ENCODE results near the gene SLC15A3.
A peak's percentile ranks its signal among the peaks of the same experiment; 100 is the strongest.

SLC15A3 gene

GRCh38 chr11:60951904-60952741 is at the start of gene SLC15A3:
Gene SLC15A3, minus strand, starts transcription at chr11:60952176. Its CDS starts 625 bp downstream, at chr11:60951551.
- DNase-seq (ENCODE audit: low read depth in 2 of 2) = no peak

DNA sequence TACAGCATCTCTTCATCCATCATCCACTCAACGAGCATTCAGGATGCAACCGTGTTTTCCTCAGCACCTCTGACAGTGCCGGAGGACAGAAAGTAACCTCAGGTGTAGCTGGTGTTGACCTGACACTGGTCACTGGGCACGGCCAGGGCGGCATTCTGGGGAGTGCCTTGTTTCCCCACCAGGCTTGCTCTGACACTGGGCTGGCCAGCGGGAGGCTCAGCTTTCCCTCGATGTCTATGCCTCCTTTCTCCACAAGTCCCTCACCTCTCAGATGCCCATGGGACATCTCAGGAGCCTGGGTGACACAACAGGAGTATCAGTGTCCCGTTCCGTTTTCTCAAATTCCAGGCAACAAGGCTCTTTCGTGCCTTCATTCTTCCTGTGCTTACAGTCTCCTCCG is 48.5 kb upstream of the SLC15A3 start:
- DNase-seq (ENCODE audit: low read depth in 2 of 2) = no peak

DNA sequence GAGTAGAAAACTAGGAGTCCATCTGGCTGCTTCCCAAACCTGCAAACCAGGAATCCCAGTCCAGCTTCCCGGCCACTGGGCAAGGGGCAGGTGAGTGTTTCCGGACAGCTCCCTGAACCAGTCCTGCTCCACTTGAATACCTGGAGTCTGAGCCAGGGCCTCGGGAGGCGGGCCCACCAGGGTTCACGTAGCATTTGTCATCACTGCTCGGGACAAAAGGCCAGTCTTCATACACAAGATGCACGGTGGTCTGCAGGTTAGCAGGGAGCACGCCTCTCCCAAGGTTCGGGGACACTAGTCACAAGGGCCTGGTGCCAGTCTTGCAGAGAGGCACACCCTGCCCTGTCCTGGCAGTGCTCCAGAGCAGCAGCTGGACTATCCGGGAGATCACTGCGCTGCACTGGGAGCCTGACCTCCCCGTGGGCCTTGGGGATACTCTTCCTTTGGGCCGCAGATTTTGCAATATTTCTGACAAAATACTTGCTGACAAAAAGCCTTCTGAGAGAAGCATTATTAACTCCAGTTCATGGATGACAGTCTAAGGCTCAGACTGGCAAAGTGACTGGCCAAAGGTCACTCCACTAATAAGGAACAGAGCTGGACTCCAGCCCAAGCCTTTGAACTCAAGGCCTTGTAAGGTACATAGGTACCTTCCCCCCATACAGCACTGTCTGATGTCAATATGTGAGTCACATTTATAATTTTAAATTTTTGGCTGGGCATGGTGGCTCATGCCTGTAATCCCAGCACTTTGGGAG is 44.6 kb upstream of the SLC15A3 start:
- no peak for DNase-seq (ENCODE audit: low read depth in 2 of 2)

DNA sequence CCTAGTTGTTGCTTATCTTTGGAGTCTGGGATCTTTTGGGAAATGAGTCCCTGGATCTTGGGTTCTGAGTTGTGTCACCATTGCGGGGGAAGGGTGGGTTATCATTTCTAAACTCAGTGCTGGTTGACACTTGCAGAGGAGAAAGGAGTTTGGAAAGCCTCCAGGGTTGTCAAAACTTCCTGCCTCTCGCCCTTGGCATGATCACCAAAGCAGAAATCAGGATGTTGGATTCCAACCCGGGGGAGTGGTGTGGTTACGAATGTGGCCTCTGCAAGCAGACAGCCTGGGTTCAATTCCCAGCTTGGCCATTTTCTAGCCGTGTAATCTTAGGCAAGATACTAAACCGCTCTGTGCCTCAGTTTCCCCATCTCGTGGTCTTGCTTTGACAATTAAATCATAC is 43.8 kb upstream of the SLC15A3 start:
- no peak for DNase-seq (ENCODE audit: low read depth in 2 of 2)

- DNase-seq (ENCODE audit: low read depth in 2 of 2) = no peak
Observed at GRCh38 chr11:60994541-60995080, 42.6 kb upstream of the SLC15A3 start.

DNA sequence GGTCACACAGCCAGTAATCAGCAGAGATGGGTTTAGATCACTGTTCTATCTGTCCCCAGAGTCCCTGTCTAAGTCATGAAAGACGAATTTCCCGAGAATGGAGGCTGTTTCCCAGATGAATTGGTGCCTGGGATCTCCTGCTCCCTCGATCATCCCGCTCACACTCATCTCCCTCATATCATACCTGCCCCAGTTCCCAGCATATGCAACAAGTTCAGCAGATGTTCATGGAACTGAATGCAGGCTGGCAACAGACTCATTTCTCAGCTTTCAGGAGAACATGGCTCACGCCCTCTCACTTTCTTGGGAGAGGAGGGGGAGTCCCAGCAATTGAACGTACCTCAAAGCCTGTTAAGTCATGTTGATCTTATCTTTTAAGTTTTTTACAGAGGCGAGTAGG is 41.6 kb upstream of the SLC15A3 start:
- no peak for DNase-seq (ENCODE audit: low read depth in 2 of 2)

- no peak for DNase-seq (ENCODE audit: low read depth in 2 of 2)
Observed at GRCh38 chr11:60992842-60993409, 41.0 kb upstream of the SLC15A3 start.

DNA sequence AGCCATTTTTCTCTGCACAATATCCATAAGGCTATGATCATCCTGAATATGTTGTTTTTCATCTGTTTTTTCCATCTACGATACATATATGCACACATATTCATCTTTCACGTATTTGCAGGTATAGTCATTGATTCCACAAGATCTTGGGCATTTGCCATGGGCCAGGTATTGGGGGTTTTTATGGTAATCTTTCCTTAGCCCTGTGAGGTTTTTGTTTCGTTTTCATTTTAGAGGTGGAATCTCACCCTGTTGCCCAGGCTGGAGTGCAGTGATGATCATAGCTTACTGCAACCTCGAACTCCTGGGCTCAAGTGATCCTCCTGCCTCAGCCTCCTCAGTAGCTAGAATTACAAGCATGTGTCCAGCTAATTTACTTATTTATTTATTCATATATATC is 39.5 kb upstream of the SLC15A3 start:
- DNase-seq (ENCODE audit: low read depth in 2 of 2) = no peak

- DNase-seq (ENCODE audit: low read depth in 2 of 2) = no peak
Observed at GRCh38 chr11:60989093-60989650, 37.2 kb upstream of the SLC15A3 start.

DNA sequence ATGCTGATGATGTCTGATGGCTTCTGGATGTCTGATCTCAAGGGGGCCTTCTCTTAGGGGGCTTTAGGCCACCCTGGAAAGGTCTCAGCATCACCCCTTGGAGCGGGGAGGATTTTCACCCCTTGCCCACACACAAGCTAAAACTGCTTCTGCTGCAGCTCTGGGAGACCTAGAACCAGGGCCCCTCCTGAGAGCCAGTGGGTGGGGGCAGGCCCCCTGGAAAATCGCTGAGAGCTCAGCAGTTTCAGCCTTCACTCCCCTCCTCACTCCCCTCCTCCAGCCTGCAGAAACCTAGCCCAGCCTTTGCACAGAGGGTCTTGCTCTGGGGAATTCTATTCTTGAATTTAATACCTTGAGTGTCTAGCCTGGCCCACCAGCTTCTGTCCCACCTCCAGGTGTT is 36.7 kb upstream of the SLC15A3 start:
- DNase-seq (ENCODE audit: low read depth in 2 of 2) = no peak

GRCh38 chr11:60987577-60988277 is 35.8 kb upstream of the SLC15A3 start:
- DNase-seq (ENCODE audit: low read depth in 2 of 2) = peak in 1 of 2 donors; percentile 34

- DNase-seq (ENCODE audit: low read depth in 2 of 2) = peak; percentile 87 to 90
Observed at GRCh38 chr11:60985991-60986915, 34.3 kb upstream of the SLC15A3 start.

DNA sequence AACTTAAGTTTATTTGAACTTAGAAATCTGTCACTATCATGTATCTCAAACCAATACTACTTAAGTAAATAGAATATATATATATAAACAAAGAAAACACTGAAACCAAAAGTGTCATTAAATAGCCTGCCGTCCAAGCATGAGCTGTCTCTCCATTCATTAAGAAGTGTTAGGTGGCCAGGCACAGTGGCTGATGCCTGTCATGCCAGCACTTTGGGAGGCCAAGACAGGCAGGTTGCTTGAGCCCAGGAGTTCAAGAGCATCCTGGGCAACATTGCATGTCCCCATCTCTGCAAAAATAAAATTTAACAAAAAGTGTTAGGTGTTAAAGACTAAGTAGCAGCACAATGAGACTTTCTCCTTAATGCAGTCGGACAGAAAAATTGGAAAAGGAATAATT is 33.5 kb upstream of the SLC15A3 start:
- DNase-seq (ENCODE audit: low read depth in 2 of 2) = no peak

GRCh38 chr11:60984636-60985035 is 32.7 kb upstream of the SLC15A3 start:
- DNase-seq (ENCODE audit: low read depth in 2 of 2) = no peak

- no peak for DNase-seq (ENCODE audit: low read depth in 2 of 2)
Observed at GRCh38 chr11:60984149-60984548, 32.2 kb upstream of the SLC15A3 start.

DNA sequence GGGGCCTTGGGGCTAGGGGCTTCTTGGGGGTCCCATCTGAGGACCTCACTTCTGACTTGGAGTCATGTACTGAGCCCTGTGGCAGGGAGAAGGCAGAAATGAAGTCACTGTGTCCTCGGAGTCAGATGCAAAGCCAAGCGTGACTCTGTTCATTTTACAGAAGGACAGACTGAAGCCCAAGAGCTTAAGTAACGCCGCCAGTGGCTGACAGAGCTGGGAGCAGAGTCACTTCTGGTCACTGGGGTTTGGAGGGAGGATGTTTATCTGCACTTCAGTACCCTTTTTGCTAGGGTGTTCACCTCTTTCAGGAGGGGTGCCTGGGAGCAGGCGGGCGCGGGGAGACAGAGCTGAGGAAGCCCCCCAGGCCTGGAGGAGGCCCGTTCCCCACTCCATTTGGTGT is 30.2 kb upstream of the SLC15A3 start:
- no peak for DNase-seq (ENCODE audit: low read depth in 2 of 2)

GRCh38 chr11:60981515-60981914 is 29.5 kb upstream of the SLC15A3 start:
- no peak for DNase-seq (ENCODE audit: low read depth in 2 of 2)

GRCh38 chr11:60978546-60979380 is 26.8 kb upstream of the SLC15A3 start:
- DNase-seq (ENCODE audit: low read depth in 2 of 2) = peak; percentile 27 to 48

GRCh38 chr11:60977836-60978235 is 25.9 kb upstream of the SLC15A3 start:
- no peak for DNase-seq (ENCODE audit: low read depth in 2 of 2)
